OCI-LY3 (cell line): ENCODE measurements around the gene DUSP1.

Experiments used
- H2AFZ ChIP-seq: fragments of 200-600, 300-600 bp; shearing (Covaris generic); 2 replicates; pipeline ENCODE4 v1.6.0; 2014; ENCODE audit warnings: antibody characterized with exemption, low read depth, low read length
- H3K27ac ChIP-seq: fragments of 200-600, 300-600 bp; sonication (generic); 2 replicates; pipeline ENCODE4 v1.5.1; 2014; ENCODE audit warnings: mild to moderate bottlenecking, low read length, moderate library complexity, mixed read lengths
- H3K27me3 ChIP-seq: fragments of 200-600, 300-600 bp; sonication (generic); 2 replicates; pipeline ENCODE4 v1.6.1; 2014; ENCODE audit warnings: low read depth, low read length, mixed read lengths
- H3K36me3 ChIP-seq: fragments of 200-600, 300-600 bp; sonication (generic); replicated peaks from 2 replicates; pipeline ENCODE3; 2014; ENCODE audit warnings: low read depth, low read length, mixed read lengths
- H3K4me1 ChIP-seq: fragments of 300-600, 200-600 bp; sonication (generic); 2 replicates; pipeline ENCODE4 v1.6.1; 2014; ENCODE audit warnings: low read length, mixed read lengths
- H3K4me2 ChIP-seq: fragments of 200-600, 300-600 bp; sonication (generic); 2 replicates; pipeline ENCODE4 v1.6.1; 2014; ENCODE audit warnings: low read length, mixed read lengths
- H3K4me3 ChIP-seq: fragments of 300-600, 200-600 bp; sonication (generic); 2 replicates; pipeline ENCODE4 v1.5.1; 2014; ENCODE audit warnings: antibody characterized with exemption, mild to moderate bottlenecking, low read length, moderate library complexity
- H3K79me2 ChIP-seq: fragments of 300-600, 200-600 bp; shearing (Covaris generic); 2 replicates; pipeline ENCODE4 v1.6.1; 2014; ENCODE audit warnings: mild to moderate bottlenecking, low read length, mixed read lengths
- H3K9ac ChIP-seq: fragments of 300-600, 200-600 bp; shearing (Covaris generic); 2 replicates; pipeline ENCODE4 v1.6.0; 2014; ENCODE audit warnings: mild to moderate bottlenecking, low read length, moderate library complexity
- H3K9me3 ChIP-seq: fragments of 200-600, 300-600 bp; shearing (Covaris generic); 2 replicates; pipeline ENCODE4 v1.6.1; 2014; ENCODE audit warnings: low read length, mixed read lengths; ENCODE audit not compliant: insufficient read depth
- H4K20me1 ChIP-seq: fragments of 200-600, 300-600 bp; sonication (generic); 2 replicates; pipeline ENCODE4 v1.6.1; 2016; ENCODE audit warnings: low read length, mixed read lengths; ENCODE audit not compliant: insufficient read depth
- EZH2phosphoT487 ChIP-seq: fragments of 200-600 bp; shearing (Covaris generic); IDR thresholded peaks from 2 replicates; pipeline ENCODE4 v1.6.1; 2018; ENCODE audit warnings: antibody characterized with exemption, mixed run types, low read depth
- TF ChIP-seq, protein P1 (sequence below): fragments of 200-600, 300-600 bp; sonication (generic); IDR thresholded peaks from 2 replicates; pipeline ENCODE4 v1.5.1; 2014; ENCODE audit warnings: antibody characterized with exemption, low read length, low read depth

DUSP1 gene

DNA sequence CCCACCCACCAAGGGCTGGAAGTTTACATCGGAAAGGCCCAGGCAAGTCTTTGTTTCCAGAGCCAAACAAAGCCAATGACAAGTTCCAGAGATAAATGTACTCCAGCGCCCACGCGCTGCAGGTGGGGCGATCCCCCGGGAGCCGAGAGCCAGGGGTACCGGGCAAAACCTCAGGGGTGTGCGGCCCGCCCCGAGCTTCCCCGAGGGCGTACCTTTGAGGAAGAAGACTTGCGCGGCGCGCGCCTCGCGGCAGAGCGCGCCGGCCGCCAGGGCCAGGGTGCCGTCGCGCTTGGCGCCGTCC, 671 bp downstream of the DUSP1 start:
- H3K9ac ChIP-seq = peak overlapping the region; percentile 93
- TF ChIP-seq EZH2phosphoT487 = no peak
- TF ChIP-seq, protein P1, sequence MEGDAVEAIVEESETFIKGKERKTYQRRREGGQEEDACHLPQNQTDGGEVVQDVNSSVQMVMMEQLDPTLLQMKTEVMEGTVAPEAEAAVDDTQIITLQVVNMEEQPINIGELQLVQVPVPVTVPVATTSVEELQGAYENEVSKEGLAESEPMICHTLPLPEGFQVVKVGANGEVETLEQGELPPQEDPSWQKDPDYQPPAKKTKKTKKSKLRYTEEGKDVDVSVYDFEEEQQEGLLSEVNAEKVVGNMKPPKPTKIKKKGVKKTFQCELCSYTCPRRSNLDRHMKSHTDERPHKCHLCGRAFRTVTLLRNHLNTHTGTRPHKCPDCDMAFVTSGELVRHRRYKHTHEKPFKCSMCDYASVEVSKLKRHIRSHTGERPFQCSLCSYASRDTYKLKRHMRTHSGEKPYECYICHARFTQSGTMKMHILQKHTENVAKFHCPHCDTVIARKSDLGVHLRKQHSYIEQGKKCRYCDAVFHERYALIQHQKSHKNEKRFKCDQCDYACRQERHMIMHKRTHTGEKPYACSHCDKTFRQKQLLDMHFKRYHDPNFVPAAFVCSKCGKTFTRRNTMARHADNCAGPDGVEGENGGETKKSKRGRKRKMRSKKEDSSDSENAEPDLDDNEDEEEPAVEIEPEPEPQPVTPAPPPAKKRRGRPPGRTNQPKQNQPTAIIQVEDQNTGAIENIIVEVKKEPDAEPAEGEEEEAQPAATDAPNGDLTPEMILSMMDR = no peak
- H3K4me3 ChIP-seq = peak overlapping the region; percentile 95
- peak overlapping the region; percentile 43; the same call in 1 of the 2 replicates for H2AFZ ChIP-seq
- peaks cover 16% of the 10 kb centered on the region for H3K36me3 ChIP-seq
- H3K9me3 ChIP-seq = no peaks in the 10 kb centered on the region
- H3K27me3 ChIP-seq = no peaks in the 10 kb centered on the region
- no peak overlapping the region for H3K27ac ChIP-seq
- no peaks in the 10 kb centered on the region for H4K20me1 ChIP-seq
- H3K4me1 ChIP-seq = peaks cover 26% of the 10 kb centered on the region
- peaks cover 11% of the 10 kb centered on the region for H3K79me2 ChIP-seq
- peak overlapping the region; percentile 98 for H3K4me2 ChIP-seq

DNA sequence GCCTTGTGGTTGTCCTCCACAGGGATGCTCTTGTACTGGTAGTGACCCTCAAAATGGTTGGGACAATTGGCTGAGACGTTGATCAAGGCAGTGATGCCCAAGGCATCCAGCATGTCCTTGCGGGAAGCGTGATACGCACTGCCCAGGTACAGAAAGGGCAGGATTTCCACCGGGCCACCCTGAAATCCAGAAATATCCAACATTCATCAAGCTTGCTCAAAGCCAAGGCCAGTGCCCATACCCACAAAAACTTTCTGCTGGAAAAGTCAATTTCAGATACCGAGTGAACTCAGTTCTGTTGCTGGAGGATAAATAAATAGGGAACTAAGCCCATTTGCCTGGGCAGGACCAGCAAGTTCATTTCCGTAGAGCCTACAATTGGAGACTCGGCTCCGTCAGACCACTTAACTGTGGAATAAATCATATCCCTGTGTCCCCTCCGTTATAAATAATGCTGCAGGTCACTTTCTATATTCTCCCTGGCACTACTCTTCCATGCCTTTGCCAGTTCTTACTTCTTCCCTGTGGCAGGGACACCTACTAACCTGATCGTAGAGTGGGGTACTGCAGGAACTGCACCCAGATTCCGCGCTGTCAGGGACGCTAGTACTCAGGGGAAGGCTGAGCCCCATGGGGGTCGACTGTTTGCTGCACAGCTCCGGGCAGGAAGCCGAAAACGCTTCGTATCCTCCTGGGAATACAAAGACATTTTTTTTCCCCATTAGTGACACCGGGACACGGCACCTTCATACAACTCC, 1.2 kb downstream of the DUSP1 start:
- H3K4me1 ChIP-seq = peaks cover 28% of the 10 kb centered on the region
- peak overlapping the region; percentile 95 for H3K4me3 ChIP-seq
- H3K27me3 ChIP-seq = no peaks in the 10 kb centered on the region
- peak overlapping the region; percentile 93 for H3K9ac ChIP-seq
- no peak overlapping the region for H3K27ac ChIP-seq
- H3K79me2 ChIP-seq = peaks cover 11% of the 10 kb centered on the region
- 0 out of 2 replicates have a peak overlapping the region, but pooled peaks have one; percentile 43 for H2AFZ ChIP-seq
- peaks cover 16% of the 10 kb centered on the region for H3K36me3 ChIP-seq
- H3K4me2 ChIP-seq = peak overlapping the region; percentile 98
- H3K9me3 ChIP-seq = no peaks in the 10 kb centered on the region
- TF ChIP-seq, protein P1 = no peak
- TF ChIP-seq EZH2phosphoT487 = no peak
- no peaks in the 10 kb centered on the region for H4K20me1 ChIP-seq

DNA sequence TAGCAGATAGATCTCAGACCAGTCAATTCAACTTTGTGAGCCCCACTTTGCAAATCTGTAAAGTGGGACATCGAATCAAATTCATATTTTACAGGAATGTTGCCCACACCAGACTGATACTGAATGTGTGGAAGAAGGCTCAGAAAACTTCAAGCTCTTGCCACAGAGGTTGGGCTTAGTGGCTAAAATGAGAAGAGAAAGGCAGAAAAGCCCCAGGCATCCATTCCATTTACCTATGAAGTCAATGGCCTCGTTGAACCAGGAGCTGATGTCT, 1.7 kb downstream of the DUSP1 start:
- no peak overlapping the region for H3K4me2 ChIP-seq
- H4K20me1 ChIP-seq = no peaks in the 10 kb centered on the region
- no peak overlapping the region for H2AFZ ChIP-seq
- no peak overlapping the region for H3K9ac ChIP-seq
- H3K4me1 ChIP-seq = peaks cover 32% of the 10 kb centered on the region
- H3K36me3 ChIP-seq = peaks cover 16% of the 10 kb centered on the region
- no peak overlapping the region for H3K4me3 ChIP-seq
- no peaks in the 10 kb centered on the region for H3K27me3 ChIP-seq
- no peaks in the 10 kb centered on the region for H3K9me3 ChIP-seq
- no peak for TF ChIP-seq EZH2phosphoT487
- TF ChIP-seq, protein P1 = no peak
- H3K27ac ChIP-seq = no peak overlapping the region
- H3K79me2 ChIP-seq = peaks cover 11% of the 10 kb centered on the region

DNA sequence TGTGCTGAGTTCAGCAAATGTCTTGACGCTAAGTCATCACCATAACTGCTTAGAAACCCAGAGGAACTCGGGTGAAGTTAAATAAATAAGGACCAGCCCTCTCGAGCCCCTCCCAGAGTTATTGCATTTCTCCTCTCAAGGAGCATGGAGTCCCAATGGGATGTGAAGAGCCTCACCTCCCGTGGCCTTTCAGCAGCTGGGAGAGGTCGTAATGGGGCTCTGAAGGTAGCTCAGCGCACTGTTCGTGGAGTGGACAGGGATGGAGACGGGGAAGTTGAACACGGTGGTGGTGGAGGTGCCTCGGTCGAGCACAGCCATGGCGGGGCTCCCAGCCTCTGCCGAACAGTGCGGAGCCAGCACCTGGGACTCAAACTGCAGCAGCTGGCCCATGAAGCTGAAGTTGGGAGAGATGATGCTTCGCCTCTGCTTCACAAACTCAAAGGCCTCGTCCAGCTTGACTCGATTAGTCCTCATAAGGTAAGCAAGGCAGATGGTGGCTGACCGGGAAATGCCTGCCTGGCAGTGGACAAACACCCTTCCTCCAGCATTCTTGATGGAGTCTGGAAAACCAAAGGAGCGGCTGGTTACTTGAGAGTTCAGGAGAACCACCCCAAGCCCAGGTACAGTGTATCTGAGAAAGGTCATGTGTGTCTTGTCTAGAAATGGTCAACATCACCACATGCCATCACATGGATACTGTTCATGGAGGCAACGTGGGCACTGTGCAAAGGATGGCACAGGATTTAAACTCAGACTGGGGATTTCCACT, 2.2 kb downstream of the DUSP1 start:
- no peaks in the 10 kb centered on the region for H4K20me1 ChIP-seq
- no peak overlapping the region for H2AFZ ChIP-seq
- H3K4me3 ChIP-seq = no peak overlapping the region
- peaks cover 31% of the 10 kb centered on the region for H3K4me1 ChIP-seq
- no peak for TF ChIP-seq EZH2phosphoT487
- TF ChIP-seq, protein P1 = no peak
- H3K36me3 ChIP-seq = peaks cover 16% of the 10 kb centered on the region
- no peak overlapping the region for H3K9ac ChIP-seq
- no peaks in the 10 kb centered on the region for H3K9me3 ChIP-seq
- H3K27me3 ChIP-seq = no peaks in the 10 kb centered on the region
- H3K4me2 ChIP-seq = no peak overlapping the region
- no peak overlapping the region for H3K27ac ChIP-seq
- H3K79me2 ChIP-seq = peaks cover 11% of the 10 kb centered on the region
